ENCODE measurements around the gene RFX6.
"Not testable (repeated sequence)": the region's sequence is repeated elsewhere in the genome, so short reads cannot be mapped to it uniquely, and the experiment has no call there.

The RFX6 gene, protein sequence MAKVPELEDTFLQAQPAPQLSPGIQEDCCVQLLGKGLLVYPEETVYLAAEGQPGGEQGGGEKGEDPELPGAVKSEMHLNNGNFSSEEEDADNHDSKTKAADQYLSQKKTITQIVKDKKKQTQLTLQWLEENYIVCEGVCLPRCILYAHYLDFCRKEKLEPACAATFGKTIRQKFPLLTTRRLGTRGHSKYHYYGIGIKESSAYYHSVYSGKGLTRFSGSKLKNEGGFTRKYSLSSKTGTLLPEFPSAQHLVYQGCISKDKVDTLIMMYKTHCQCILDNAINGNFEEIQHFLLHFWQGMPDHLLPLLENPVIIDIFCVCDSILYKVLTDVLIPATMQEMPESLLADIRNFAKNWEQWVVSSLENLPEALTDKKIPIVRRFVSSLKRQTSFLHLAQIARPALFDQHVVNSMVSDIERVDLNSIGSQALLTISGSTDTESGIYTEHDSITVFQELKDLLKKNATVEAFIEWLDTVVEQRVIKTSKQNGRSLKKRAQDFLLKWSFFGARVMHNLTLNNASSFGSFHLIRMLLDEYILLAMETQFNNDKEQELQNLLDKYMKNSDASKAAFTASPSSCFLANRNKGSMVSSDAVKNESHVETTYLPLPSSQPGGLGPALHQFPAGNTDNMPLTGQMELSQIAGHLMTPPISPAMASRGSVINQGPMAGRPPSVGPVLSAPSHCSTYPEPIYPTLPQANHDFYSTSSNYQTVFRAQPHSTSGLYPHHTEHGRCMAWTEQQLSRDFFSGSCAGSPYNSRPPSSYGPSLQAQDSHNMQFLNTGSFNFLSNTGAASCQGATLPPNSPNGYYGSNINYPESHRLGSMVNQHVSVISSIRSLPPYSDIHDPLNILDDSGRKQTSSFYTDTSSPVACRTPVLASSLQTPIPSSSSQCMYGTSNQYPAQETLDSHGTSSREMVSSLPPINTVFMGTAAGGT

DNA sequence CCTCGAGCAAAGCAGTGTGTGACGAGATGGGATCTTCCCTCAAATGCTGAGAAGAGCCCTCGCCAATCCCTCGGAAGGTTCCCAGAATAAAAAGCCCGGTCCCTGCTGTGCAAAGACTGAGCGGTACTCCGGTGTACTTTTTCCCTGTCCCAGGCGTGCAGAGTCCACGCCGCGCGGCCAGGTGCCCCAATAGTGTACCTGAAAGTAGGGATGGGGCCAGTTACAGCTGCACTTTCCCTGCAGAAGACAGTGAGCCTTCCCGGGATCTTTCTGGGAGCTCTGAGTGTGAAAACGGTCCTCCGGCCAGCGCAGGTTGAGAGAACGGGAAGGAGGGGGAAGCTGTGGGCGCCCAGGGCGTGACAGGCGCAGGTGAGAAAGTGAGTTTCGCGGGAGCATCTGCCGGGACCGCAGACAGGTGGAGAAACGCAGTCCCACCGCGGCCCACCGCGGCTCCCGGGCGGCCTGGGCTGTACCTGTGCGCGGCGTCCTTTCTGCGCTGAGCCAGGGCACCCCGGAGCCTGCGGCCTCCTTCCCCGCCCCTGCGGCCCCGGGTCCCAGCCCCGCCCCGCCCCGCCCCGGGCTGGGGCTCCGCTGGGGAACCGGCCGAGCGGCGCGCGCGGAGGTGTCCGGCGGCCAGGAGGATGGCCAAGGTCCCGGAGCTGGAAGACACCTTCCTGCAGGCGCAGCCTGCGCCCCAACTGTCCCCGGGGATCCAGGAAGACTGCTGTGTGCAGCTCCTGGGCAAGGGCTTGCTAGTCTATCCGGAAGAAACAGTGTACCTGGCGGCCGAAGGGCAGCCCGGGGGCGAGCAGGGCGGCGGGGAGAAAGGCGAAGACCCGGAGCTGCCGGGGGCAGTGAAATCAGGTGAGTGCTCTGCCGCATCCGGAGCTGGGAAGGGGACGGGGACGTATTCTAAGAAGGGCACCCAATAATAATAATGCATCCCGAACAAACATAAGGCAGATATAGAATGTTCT lies at the start of gene RFX6:
TSS of gene RFX6 (plus strand) at position 608 of the 977 bp plus-strand sequence. CDS start at position 642, 34 bp downstream.
- Histone ChIP-seq H3K4me1 (ENCODE audit: low read depth, poor library complexity, severe bottlenecking) (no peaks in the 10 kb centered on the region), H4K20me1 (ENCODE audit: insufficient read depth) (no peaks in the 10 kb centered on the region), H3K27ac (no peak within 1 kb of the TSS), H3K36me3 (ENCODE audit: insufficient read depth) (no peaks in the 10 kb centered on the region), H3K27me3 (ENCODE audit: insufficient read depth, low read depth) (no peaks in the 10 kb centered on the region), H3K9ac (no peak within 1 kb of the TSS), H3K4me3 (IDR thresholded peaks at IDR 0.05; ENCODE audit: insufficient read depth, low read depth, low read length) (no peak within 1 kb of the TSS), H3K79me2 (ENCODE audit: insufficient read depth, low read depth) (no peaks in the 10 kb centered on the region), H2AFZ (ENCODE audit: low read depth) (no peak within 1 kb of the TSS), H3K4me2 (no peak within 1 kb of the TSS)
- TF ChIP-seq, protein P1, sequence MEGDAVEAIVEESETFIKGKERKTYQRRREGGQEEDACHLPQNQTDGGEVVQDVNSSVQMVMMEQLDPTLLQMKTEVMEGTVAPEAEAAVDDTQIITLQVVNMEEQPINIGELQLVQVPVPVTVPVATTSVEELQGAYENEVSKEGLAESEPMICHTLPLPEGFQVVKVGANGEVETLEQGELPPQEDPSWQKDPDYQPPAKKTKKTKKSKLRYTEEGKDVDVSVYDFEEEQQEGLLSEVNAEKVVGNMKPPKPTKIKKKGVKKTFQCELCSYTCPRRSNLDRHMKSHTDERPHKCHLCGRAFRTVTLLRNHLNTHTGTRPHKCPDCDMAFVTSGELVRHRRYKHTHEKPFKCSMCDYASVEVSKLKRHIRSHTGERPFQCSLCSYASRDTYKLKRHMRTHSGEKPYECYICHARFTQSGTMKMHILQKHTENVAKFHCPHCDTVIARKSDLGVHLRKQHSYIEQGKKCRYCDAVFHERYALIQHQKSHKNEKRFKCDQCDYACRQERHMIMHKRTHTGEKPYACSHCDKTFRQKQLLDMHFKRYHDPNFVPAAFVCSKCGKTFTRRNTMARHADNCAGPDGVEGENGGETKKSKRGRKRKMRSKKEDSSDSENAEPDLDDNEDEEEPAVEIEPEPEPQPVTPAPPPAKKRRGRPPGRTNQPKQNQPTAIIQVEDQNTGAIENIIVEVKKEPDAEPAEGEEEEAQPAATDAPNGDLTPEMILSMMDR (conservative IDR thresholded peaks at IDR 0.05; ENCODE audit: low read depth, low read length) = no peak

DNA sequence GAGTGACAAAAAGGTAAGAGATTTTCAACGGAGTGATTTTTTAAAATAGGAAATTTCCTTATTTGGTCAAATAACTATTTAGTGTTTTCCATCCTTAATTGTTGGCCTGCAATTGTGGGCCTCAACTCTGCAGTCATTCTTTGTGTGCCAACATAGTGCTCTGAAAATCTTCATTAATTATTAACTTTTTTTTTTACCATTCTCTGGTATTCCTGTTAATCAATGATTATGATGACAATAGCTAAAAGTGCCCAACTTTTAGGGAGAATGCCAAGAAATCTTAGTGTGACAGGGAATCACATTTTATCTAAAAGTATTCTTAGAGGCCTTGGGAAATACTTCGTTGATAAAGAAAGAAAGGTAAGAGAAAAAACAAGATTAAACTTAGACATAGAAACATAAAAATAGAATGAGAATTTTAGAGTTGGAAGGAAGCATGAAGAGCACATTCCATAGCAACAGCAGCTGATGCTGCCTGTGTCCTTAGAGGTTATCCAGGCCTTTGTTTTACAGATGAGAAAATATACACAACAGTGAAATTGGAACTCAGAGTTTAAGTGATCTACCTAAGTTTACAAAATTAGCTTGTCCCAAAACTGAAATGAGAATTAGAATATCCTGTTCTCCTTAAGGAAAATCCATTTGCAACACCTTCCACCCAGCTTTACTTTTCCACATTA lies 49.3 kb upstream of the RFX6 start:
- H3K79me2 ChIP-seq (ENCODE audit: insufficient read depth, low read depth) = no peaks in the 10 kb centered on the region
- H3K36me3 ChIP-seq (ENCODE audit: insufficient read depth) = no peaks in the 10 kb centered on the region
- H3K4me1 ChIP-seq (ENCODE audit: low read depth, poor library complexity, severe bottlenecking) = no peaks in the 10 kb centered on the region
- H2AFZ ChIP-seq (ENCODE audit: low read depth) = no peak overlapping the region
- H4K20me1 ChIP-seq (ENCODE audit: insufficient read depth) = no peaks in the 10 kb centered on the region
- no peak overlapping the region for H3K9ac ChIP-seq
- H3K4me3 ChIP-seq (IDR thresholded peaks at IDR 0.05; ENCODE audit: insufficient read depth, low read depth, low read length) = no peak overlapping the region
- H3K4me2 ChIP-seq = no peak overlapping the region
- TF ChIP-seq, protein P1 (conservative IDR thresholded peaks at IDR 0.05; ENCODE audit: low read depth, low read length) = no peak
- no peaks in the 10 kb centered on the region for H3K27me3 ChIP-seq (ENCODE audit: insufficient read depth, low read depth)
- H3K27ac ChIP-seq = no peak overlapping the region

GRCh38 chr6:116828983-116829382 lies 48.1 kb upstream of the RFX6 start, which contains the start of gene GPRC6A:
TSS of gene GPRC6A (minus strand) at chr6:116829083. CDS start at chr6:116829013, 70 bp downstream.
- Histone ChIP-seq H3K4me1 (ENCODE audit: low read depth, poor library complexity, severe bottlenecking) (no peaks in the 10 kb centered on the region), H3K9ac (no peak within 1 kb of the TSS), H3K4me3 (IDR thresholded peaks at IDR 0.05; ENCODE audit: insufficient read depth, low read depth, low read length) (no peak within 1 kb of the TSS), H3K36me3 (ENCODE audit: insufficient read depth) (no peaks in the 10 kb centered on the region), H4K20me1 (ENCODE audit: insufficient read depth) (no peaks in the 10 kb centered on the region), H3K27ac (no peak within 1 kb of the TSS), H3K4me2 (no peak within 1 kb of the TSS), H3K27me3 (ENCODE audit: insufficient read depth, low read depth) (no peaks in the 10 kb centered on the region), H3K79me2 (ENCODE audit: insufficient read depth, low read depth) (no peaks in the 10 kb centered on the region), H2AFZ (ENCODE audit: low read depth) (no peak within 1 kb of the TSS)
- TF ChIP-seq, protein P1 (conservative IDR thresholded peaks at IDR 0.05; ENCODE audit: low read depth, low read length) = no peak

DNA sequence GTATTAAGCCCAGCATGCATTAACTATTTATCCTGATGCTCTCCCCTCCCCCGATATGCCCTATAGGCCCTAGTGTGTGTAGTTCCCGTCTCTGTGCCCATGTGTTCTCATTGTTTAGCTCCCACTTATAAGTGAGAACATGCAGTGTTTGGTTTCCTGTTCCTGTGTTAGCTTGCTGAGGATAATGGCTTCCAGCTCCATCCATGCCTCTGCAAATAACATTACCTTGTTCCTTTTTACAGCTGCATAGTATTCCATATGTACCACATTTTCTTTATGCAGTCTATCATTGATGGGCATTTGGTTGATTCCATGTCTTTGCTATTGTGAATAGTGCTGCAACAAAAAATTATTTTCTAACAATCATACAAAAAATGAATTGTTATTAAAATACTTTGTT lies 42.5 kb upstream of the RFX6 start:
- not testable (repeated sequence) for H3K36me3 ChIP-seq (ENCODE audit: insufficient read depth); H3K4me2 ChIP-seq; H3K9ac ChIP-seq; H3K4me3 ChIP-seq (IDR thresholded peaks at IDR 0.05; ENCODE audit: insufficient read depth, low read depth, low read length); H4K20me1 ChIP-seq (ENCODE audit: insufficient read depth); H3K4me1 ChIP-seq (ENCODE audit: low read depth, poor library complexity, severe bottlenecking); H3K79me2 ChIP-seq (ENCODE audit: insufficient read depth, low read depth); H3K27ac ChIP-seq; H2AFZ ChIP-seq (ENCODE audit: low read depth); H3K27me3 ChIP-seq (ENCODE audit: insufficient read depth, low read depth)

All from KMS-11 (cell line).